HG03575 (cell line): Measurements from ENCODE around the gene CELF4.

Experiments
- ATAC-seq: cut with Tn5 transposase; IDR thresholded peaks from one replicate; pipeline ENCODE4 v1.9.1; 2021; ENCODE audit not compliant: unreplicated experiment, insufficient number of reproducible peaks, low FRiP score; ENCODE audit errors: extremely low read depth

Gene CELF4

GRCh38 chr18:37435150-37435867 lies 130.3 kb downstream of the CELF4 start:
- no peak for ATAC-seq

- ATAC-seq: no peak
These were observed 131.3 kb downstream of the CELF4 start for GRCh38 chr18:37434161-37434860.

- ATAC-seq: no peak
These were observed 133.0 kb downstream of the CELF4 start for GRCh38 chr18:37432436-37433195.

GRCh38 chr18:37430357-37431076 lies 135.1 kb downstream of the CELF4 start:
- ATAC-seq: no peak

- no peak for ATAC-seq
These were observed 135.8 kb downstream of the CELF4 start for GRCh38 chr18:37429791-37430190.

GRCh38 chr18:37428288-37428974 lies 137.2 kb downstream of the CELF4 start:
- ATAC-seq: no peak

- ATAC-seq: no peak
These were observed 139.0 kb downstream of the CELF4 start for GRCh38 chr18:37426586-37426985.

GRCh38 chr18:37425222-37425621 lies 140.4 kb downstream of the CELF4 start:
- no peak for ATAC-seq

- no peak for ATAC-seq
These were observed 141.1 kb downstream of the CELF4 start for GRCh38 chr18:37424507-37424906.

GRCh38 chr18:37422596-37422995 lies 143.0 kb downstream of the CELF4 start:
- ATAC-seq: no peak

- ATAC-seq: no peak
These were observed 143.5 kb downstream of the CELF4 start for GRCh38 chr18:37422116-37422515.

GRCh38 chr18:37421341-37422077 lies 144.1 kb downstream of the CELF4 start:
- no peak for ATAC-seq

GRCh38 chr18:37420315-37420880 lies 145.2 kb downstream of the CELF4 start:
- ATAC-seq: no peak

GRCh38 chr18:37419866-37420265 lies 145.7 kb downstream of the CELF4 start:
- ATAC-seq: no peak

- ATAC-seq: no peak
These were observed 146.3 kb downstream of the CELF4 start for GRCh38 chr18:37419315-37419714.

- no peak for ATAC-seq
These were observed 150.8 kb downstream of the CELF4 start for GRCh38 chr18:37414816-37415215.

GRCh38 chr18:37412829-37413228 lies 152.8 kb downstream of the CELF4 start:
- ATAC-seq: no peak

- no peak for ATAC-seq
These were observed 153.3 kb downstream of the CELF4 start for GRCh38 chr18:37412333-37412732.
